Immature natural killer cell (primary cell): ENCODE results near the gene NUP133. TPM values are rescaled to one million over a fixed set of nuclear protein-coding genes. Genes with fewer than 3 reads are reported as not detected.

ENCODE experiments used
- DNase-seq, 3 donors: peaks; one replicate each; pipeline ENCODE4 v3.0.0; 2022; ENCODE audit warnings: mixed read lengths in 1 of 3
- H3K27ac Mint-ChIP-seq, 6 donors: one replicate each; pipeline ENCODE4 v1.8.0; 2020; ENCODE audit warnings: mixed read lengths in 6 of 6, mild to moderate bottlenecking in 5 of 6, inconsistent platforms in 4 of 6, moderate library complexity in 3 of 6
- H3K27me3 Mint-ChIP-seq, 3 donors: one replicate each; pipeline ENCODE4 v1.8.0; 2020 to 2021; ENCODE audit warnings: low read depth in 3 of 3, mild to moderate bottlenecking in 3 of 3, mixed read lengths in 3 of 3, moderate library complexity in 3 of 3, inconsistent platforms in 1 of 3
- H3K36me3 Mint-ChIP-seq, 3 donors: one replicate each; pipeline ENCODE4 v1.8.0; 2020; ENCODE audit warnings: mixed read lengths in 3 of 3, inconsistent platforms in 2 of 3, mild to moderate bottlenecking in 2 of 3
- H3K4me1 Mint-ChIP-seq, 2 donors: one replicate each; pipeline ENCODE4 v1.8.0; 2020; ENCODE audit warnings: inconsistent platforms in 2 of 2, mild to moderate bottlenecking in 2 of 2, mixed read lengths in 2 of 2, moderate library complexity in 1 of 2
- H3K4me3 Mint-ChIP-seq, 5 donors: one replicate each; pipeline ENCODE4 v1.8.0; 2020; ENCODE audit warnings: mild to moderate bottlenecking in 5 of 5, mixed read lengths in 5 of 5, inconsistent platforms in 3 of 5, moderate library complexity in 3 of 5
- H3K9me3 Mint-ChIP-seq, 6 donors: one replicate each; pipeline ENCODE4 v1.8.0; 2020; ENCODE audit warnings: mild to moderate bottlenecking in 6 of 6, mixed read lengths in 6 of 6, inconsistent platforms in 4 of 6, moderate library complexity in 3 of 6
- polyA plus RNA-seq, 3 donors: library from polyadenylated mRNA; unstranded; fragments of 300-500 nt; fragmentation: Illumina TruSeq; gene quantifications; one replicate each; pipeline ENCODE4 v1.2.3, GENCODE V29; 2021

NUP133 gene
- 10 to 100 TPM; 17.5 to 20.0 (median 18.5) TPM for polyA plus RNA-seq

DNA sequence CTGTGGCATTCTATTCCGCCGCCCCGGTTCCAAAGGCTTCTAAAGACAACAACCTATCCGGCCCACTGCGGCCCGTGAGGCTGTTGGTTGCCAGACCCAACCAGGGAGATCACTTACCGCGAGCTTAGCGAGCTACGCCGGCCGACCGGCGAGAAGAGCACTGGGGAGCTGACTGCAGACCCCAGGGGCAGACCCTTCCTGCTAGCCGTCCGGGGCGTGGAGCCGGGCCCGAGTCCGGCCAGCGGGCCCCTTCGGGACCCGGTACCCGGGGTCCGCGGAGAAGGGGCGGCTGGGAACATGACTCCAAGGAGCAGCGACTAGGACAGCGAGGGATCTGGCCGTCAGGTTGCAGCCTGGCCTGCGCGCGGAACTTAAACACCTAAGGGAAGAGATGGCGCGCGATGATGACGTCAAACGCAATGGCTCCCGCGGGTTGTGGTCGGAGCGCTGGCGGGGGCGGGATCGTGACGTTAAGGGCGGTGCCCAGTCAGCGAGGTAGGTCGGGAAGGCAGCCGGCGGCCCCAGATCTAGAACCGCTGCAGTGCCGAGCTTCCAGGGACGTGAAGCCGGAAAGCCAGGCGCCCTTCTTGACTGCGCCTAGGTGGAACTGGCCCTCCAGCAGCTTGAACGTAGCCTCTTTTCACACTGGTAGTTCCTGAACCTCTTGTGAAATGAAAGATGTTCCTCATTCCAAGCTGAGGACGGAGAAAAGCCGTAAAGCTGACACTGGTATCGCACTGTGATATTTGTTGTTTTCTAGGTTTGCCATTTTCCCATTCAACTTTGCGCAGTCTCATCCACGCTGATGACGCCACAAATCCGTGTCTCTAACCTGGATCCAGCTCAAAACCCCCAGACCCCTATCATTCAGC is at the start of gene NUP133:
TSS of gene NUP133 (minus strand) at position 391 of the 872 bp plus-strand sequence. CDS start at position 299, 92 bp downstream.
- Mint-ChIP-seq H3K27me3 (peaks cover 5 to 28% (median 18%) of the 10 kb centered on the region in 3 donors), H3K4me1 (peaks cover 28 to 33% of the 10 kb centered on the region in 2 donors), H3K9me3 (no peaks in the 10 kb centered on the region), H3K36me3 (no peaks in the 10 kb centered on the region), H3K4me3 (peak within 1 kb of the TSS; percentile 91 to 93 (median 93)), H3K27ac (peak within 1 kb of the TSS; percentile 98 to 99 (median 98))
- DNase-seq: peak; percentile 95 to 96 (median 95)

GRCh38 chr1:229557200-229557850 is 49.2 kb upstream of the NUP133 start:
- Mint-ChIP-seq H3K27me3 (peaks cover 1 to 4% (median 3%) of the 10 kb centered on the region in 3 donors), H3K9me3 (peaks cover 0 to 2% (median 0%) of the 10 kb centered on the region in 6 donors)

DNA sequence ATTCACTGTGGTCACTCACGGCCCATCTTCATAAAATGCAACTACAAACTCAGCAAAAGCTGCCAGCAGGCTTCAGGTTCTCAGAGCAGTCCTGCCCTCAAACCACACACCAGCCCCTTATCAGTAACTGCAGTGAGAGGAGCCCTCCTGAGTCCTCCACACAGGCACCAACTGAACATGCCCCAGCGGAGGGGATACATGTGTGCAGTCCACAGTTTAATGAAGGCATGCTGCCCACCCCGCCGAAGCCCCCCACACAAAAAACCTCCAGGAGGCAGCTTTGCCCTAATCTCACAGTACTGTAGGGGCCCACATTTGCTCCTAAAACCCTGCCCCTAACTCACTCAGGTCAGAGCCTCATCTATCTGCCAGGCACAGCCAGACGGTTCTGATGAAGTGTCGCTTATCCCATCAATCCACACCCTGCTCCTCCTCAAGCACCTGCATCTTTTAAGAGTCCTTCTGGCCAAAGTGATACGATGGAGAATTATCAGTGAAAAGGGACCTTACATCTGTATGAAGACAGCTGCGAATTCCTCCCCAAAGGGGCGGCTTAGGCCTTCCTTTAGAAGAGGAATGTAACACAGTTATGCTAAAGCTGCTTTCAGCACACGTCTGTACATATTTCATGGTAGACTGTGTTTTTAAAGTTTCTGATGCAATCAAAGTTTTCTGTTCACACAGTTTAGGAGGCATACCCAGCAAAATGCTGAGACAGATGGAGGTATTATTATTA is 46.9 kb upstream of the NUP133 start:
- no peak for DNase-seq
- Mint-ChIP-seq H3K27ac (peak overlapping the region; percentile 17 to 72 (median 56)), H3K9me3 (peaks cover 0 to 2% (median 0%) of the 10 kb centered on the region in 6 donors), H3K4me3 (peak overlapping the region in 1 of 5 donors; percentile 11), H3K4me1 (peaks cover 55 to 77% of the 10 kb centered on the region in 2 donors), H3K27me3 (peaks cover 0 to 4% (median 3%) of the 10 kb centered on the region in 3 donors), H3K36me3 (no peaks in the 10 kb centered on the region)

More at GRCh38 chr1:229557200-229557850, 49.2 kb upstream of the NUP133 start:
- H3K27ac Mint-ChIP-seq: peak overlapping the region; percentile 80 to 93 (median 86)
- H3K36me3 Mint-ChIP-seq: no peaks in the 10 kb centered on the region
- peaks cover 46 to 63% of the 10 kb centered on the region in 2 donors for H3K4me1 Mint-ChIP-seq
- H3K4me3 Mint-ChIP-seq: peak overlapping the region; percentile 83 to 95 (median 90)
- peak; percentile 24 to 32 (median 28) for DNase-seq

DNA sequence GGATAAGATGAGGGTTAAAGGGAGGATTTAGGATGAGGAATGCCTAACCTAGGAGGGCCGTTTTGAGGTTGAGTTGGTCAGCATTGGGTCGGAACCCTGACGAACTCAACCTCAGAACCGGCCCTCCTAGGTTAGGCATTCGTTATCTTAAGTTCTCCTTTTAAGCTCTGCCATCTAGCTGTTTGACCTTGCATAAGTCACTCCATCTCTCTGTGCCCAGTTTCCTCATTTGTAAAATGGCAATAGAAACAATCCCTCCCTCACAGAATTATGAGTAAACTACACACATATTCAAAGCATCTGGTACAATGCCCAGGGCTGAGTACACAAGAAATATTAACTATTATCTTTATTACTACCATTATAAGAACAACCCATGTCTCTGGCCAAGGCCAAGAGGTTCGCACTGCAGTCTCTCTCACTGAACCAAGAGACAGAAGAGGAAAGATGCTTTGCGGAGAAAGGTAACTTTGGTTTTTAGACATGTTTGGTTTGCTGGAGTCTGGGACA is 45.5 kb upstream of the NUP133 start:
- H3K36me3 Mint-ChIP-seq: peaks cover 0 to 8% (median 0%) of the 10 kb centered on the region in 3 donors
- H3K4me1 Mint-ChIP-seq: peaks cover 52 to 77% of the 10 kb centered on the region in 2 donors
- H3K9me3 Mint-ChIP-seq: peaks cover 0 to 2% (median 0%) of the 10 kb centered on the region in 6 donors
- peaks cover 0 to 3% (median 0%) of the 10 kb centered on the region in 3 donors for H3K27me3 Mint-ChIP-seq
- peak overlapping the region in 5 of 6 donors; percentile 27 to 82 (median 43) for H3K27ac Mint-ChIP-seq
- H3K4me3 Mint-ChIP-seq: no peak overlapping the region
- no peak for DNase-seq

GRCh38 chr1:229552732-229553131 is 44.6 kb upstream of the NUP133 start:
- H3K4me3 Mint-ChIP-seq: no peak overlapping the region
- H3K36me3 Mint-ChIP-seq: peaks cover 0 to 8% (median 0%) of the 10 kb centered on the region in 3 donors
- H3K9me3 Mint-ChIP-seq: peaks cover 0 to 2% (median 0%) of the 10 kb centered on the region in 6 donors
- H3K27me3 Mint-ChIP-seq: peaks cover 0 to 3% (median 0%) of the 10 kb centered on the region in 3 donors
- no peak for DNase-seq
- peak overlapping the region in 3 of 6 donors; percentile 16 to 37 (median 20) for H3K27ac Mint-ChIP-seq
- peaks cover 52 to 76% of the 10 kb centered on the region in 2 donors for H3K4me1 Mint-ChIP-seq

GRCh38 chr1:229550812-229551567 is 42.8 kb upstream of the NUP133 start:
- Mint-ChIP-seq H3K9me3 (no peaks in the 10 kb centered on the region), H3K27me3 (peaks cover 0 to 3% (median 0%) of the 10 kb centered on the region in 3 donors), H3K4me3 (no peak overlapping the region), H3K36me3 (peaks cover 0 to 12% (median 0%) of the 10 kb centered on the region in 3 donors), H3K27ac (no peak overlapping the region), H3K4me1 (peaks cover 35 to 59% of the 10 kb centered on the region in 2 donors)
- no peak for DNase-seq

- no peaks in the 10 kb centered on the region for H3K9me3 Mint-ChIP-seq
- H3K4me1 Mint-ChIP-seq: peaks cover 18 to 29% of the 10 kb centered on the region in 2 donors
- DNase-seq: no peak
- H3K27me3 Mint-ChIP-seq: no peaks in the 10 kb centered on the region
- H3K4me3 Mint-ChIP-seq: no peak overlapping the region
- no peak overlapping the region for H3K27ac Mint-ChIP-seq
- H3K36me3 Mint-ChIP-seq: peaks cover 10 to 31% (median 15%) of the 10 kb centered on the region in 3 donors
These were observed 39.4 kb upstream of the NUP133 start for GRCh38 chr1:229547542-229547941.

DNA sequence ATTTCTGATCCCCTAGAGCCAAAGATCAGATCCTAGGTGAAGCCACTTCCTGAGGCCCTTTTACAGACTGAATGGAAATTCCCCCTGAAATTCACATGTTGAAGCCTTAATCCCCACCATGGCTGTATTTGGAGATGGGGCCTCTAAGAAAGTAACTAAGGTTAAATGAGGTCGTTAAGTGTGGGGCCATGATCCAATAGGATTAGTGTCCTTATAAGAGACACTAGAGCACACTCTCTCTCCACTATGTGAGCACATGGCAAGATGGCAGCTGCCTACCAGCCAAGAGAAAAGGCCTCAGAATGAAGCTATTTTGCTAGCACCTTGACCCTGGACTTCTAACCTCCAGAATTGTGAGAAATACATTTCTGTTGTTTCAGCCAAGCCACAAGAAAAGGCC is 36.4 kb upstream of the NUP133 start:
- Mint-ChIP-seq H3K4me3 (no peak overlapping the region), H3K36me3 (peaks cover 19 to 48% (median 32%) of the 10 kb centered on the region in 3 donors), H3K9me3 (no peaks in the 10 kb centered on the region), H3K27me3 (no peaks in the 10 kb centered on the region), H3K27ac (peak overlapping the region in 1 of 6 donors; percentile 40), H3K4me1 (peaks cover 13 to 16% of the 10 kb centered on the region in 2 donors)
- no peak for DNase-seq

DNA sequence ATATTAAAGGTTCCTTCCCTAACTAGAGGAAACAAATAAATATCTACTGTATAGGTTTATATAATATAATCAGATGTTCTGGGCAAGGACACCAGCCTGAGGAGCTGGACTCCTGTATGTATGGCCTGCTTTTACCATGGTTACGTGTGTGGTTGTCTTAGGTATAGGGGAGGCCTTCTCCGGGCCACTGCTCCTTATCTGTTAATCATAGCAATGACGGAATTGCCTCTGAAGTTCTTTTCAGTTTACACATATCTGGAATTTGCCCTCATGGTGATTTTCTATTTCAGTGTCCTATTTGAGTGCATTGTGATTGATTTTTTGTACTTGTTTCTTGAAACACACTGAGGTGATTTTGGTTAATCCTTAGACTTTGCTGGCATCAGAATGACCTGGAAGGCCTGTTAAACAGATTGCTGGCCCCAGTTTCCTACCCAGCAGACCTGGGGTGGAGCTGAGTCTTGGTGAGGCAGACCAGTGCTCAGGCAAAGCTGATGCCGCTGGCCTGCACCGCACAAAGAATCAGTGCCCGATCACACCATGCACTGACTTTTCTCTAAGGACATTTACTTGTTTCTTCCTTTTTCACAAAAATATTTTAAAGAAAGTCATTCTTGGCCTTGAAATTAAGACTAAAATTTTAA is 31.8 kb upstream of the NUP133 start:
- no peak for DNase-seq
- Mint-ChIP-seq H3K36me3 (peaks cover 35 to 64% (median 54%) of the 10 kb centered on the region in 3 donors), H3K27me3 (no peaks in the 10 kb centered on the region), H3K4me1 (peaks cover 9 to 13% of the 10 kb centered on the region in 2 donors), H3K4me3 (no peak overlapping the region), H3K27ac (no peak overlapping the region), H3K9me3 (no peaks in the 10 kb centered on the region)

DNA sequence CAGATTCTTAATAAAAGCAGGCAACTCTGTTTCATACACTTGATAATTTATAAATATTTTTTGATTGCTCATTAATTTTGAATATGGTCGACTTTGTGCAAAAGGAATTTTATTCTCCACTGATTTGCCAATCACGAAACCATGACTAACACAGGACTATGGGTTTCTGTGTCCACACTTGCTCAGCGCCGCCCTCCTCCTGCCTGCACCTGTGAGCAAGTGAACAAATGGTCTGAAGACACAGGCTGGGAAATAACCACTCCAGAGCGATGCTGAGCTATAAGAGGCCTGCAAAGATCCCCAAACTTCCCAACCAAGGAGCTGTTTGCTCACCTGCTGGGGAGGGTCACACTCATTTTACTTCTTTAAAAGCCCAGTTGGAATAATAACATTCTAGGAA is 30.8 kb upstream of the NUP133 start:
- peak overlapping the region in 1 of 6 donors; percentile 14 for H3K27ac Mint-ChIP-seq
- no peak overlapping the region for H3K4me3 Mint-ChIP-seq
- H3K27me3 Mint-ChIP-seq: no peaks in the 10 kb centered on the region
- H3K9me3 Mint-ChIP-seq: no peaks in the 10 kb centered on the region
- no peak for DNase-seq
- H3K36me3 Mint-ChIP-seq: peaks cover 37 to 60% (median 53%) of the 10 kb centered on the region in 3 donors
- peaks cover 9 to 13% of the 10 kb centered on the region in 2 donors for H3K4me1 Mint-ChIP-seq

DNA sequence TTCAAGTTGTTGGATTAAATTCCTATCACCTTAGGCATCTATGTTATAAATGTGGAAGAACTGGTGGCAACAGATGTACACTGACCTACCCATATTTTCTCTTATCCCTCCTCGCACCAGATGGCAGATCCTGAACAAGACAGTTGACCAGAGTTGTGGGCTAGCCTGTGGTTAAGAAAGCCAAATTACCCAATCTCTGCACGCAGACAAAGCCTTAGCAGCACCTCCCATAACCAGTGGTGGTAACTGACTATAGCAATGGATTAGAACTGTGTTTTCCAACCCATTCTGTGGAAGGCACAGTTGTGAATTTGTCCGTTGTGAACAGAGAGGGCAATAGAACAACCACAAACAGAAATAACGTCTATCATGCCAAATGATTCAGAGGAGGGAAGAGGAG is 29.8 kb upstream of the NUP133 start:
- Mint-ChIP-seq H3K27ac (peak overlapping the region in 4 of 6 donors; percentile 5 to 81 (median 35)), H3K27me3 (no peaks in the 10 kb centered on the region), H3K9me3 (no peaks in the 10 kb centered on the region), H3K36me3 (peaks cover 38 to 58% (median 53%) of the 10 kb centered on the region in 3 donors), H3K4me1 (peaks cover 9% of the 10 kb centered on the region in 2 donors), H3K4me3 (no peak overlapping the region)
- DNase-seq: no peak

GRCh38 chr1:229536982-229537381 is 28.8 kb upstream of the NUP133 start:
- Mint-ChIP-seq H3K9me3 (no peaks in the 10 kb centered on the region), H3K36me3 (peaks cover 36 to 58% (median 47%) of the 10 kb centered on the region in 3 donors), H3K27ac (no peak overlapping the region), H3K4me1 (peaks cover 2% of the 10 kb centered on the region in 2 donors), H3K4me3 (no peak overlapping the region), H3K27me3 (no peaks in the 10 kb centered on the region)
- DNase-seq: no peak
